Astrocyte of the cerebellum (primary cell): Measurements from ENCODE around the gene TMEM186.

Source experiments
- DNase-seq: peaks from one replicate; pipeline ENCODE4 v3.0.0-alpha.2; 2011; ENCODE audit warnings: low read depth
- H3K4me3 ChIP-seq: 2 replicates; pipeline ENCODE4 v1.5.1; 2011; ENCODE audit warnings: mild to moderate bottlenecking, low read depth, low read length, moderate library complexity
- CTCF ChIP-seq: IDR thresholded peaks from 2 replicates; pipeline ENCODE4 v1.5.1; 2012; ENCODE audit warnings: low read length, low read depth, moderate library complexity, mild to moderate bottlenecking; ENCODE audit errors: missing control alignments
- in situ Hi-C: cut with HindIII; loops from 2 replicates; pipeline ENCODE4 v1.10.0; 2017; ENCODE audit warnings: low sequenced_read_pairs

The TMEM186 gene

DNA sequence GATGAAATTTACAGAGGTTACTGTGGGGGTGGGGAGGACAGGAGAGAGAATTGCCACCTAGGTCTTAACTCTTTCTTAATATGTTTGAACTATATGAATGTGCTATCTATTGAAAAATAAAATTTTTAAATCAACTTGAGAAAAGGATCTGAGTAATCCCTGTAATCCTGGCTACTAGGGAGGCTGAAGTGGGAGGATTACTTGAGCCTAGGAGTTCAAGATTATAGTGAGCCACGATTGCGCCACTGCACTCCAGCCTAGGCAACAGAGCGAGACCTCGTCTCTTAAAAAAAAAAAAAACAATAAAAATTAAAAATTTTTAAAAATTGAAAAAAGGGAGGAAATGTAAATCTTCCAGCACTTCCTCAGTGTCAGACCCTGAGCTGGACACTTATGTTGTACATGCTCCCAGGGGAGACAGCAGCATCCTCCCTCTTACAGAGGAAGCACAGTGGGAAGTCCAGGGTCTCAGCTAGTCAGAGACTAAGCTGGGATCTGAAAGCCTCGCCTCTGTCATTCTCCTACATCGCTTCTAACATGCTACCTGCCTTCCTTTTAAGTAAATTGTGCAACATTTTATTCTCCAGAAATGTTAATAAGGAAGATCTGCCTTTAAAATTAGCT, 22.1 kb upstream of the TMEM186 start:
- in situ Hi-C loops, result loop anchor here (25.0 kb wide), 1 partner anchor 93 kb away; no protein-coding TSS in a partner anchor
- no peak for DNase-seq
- H3K4me3 ChIP-seq, result no peak overlapping the region
- no peak for TF ChIP-seq CTCF

DNA sequence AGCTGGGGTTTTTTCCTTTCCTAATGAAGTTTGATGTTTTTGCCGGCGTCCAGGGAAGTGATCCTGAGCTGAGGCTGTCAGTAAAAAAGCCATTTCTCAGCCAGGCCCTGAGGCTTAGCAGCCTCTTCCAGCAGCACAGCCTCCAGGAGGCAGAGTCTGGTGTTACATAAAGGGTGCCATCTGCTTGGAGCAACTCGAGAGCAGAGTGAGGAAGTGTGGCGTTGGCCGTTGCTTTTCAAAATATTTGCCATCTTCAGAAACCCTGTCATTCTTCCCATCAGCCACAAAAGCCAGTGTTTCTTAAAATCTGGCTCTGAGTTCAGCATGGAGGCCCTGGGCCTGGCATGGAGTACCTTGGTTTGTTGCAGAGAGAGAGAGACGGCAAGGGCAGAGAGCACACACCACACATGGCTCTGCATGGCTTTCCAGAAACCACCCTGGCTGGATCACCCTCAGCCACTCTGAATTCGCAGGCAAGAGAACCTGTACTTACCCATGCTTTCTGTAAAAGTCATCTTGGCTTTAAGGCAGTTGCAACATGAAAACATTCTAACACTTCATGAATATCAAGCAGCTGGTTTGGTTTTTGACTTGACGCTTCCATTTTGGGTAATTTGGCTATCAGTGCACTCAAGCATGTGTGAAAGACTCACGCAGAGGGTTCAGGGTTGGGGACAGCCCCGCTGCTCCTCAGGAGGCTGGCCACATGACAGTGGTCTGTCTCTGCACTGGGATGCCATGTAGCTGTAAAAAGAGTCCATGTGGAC, 21.2 kb upstream of the TMEM186 start:
- no peak overlapping the region for H3K4me3 ChIP-seq
- in situ Hi-C loops, result loop anchor here (25.0 kb wide), 1 partner anchor 94 kb away; no protein-coding TSS in a partner anchor
- TF ChIP-seq CTCF, result no peak
- DNase-seq, result no peak

- no peak for TF ChIP-seq CTCF
- no peak for DNase-seq
- in situ Hi-C loops, result loop anchor here (25.0 kb wide), 1 partner anchor 95 kb away; no protein-coding TSS in a partner anchor
- no peak overlapping the region for H3K4me3 ChIP-seq
These were observed 19.7 kb upstream of the TMEM186 start for GRCh38 chr16:8816967-8817655.

- DNase-seq, result no peak
- in situ Hi-C loops, result loop anchor here (25.0 kb wide), 1 partner anchor 98 kb away; no protein-coding TSS in a partner anchor
- H3K4me3 ChIP-seq, result no peak overlapping the region
- TF ChIP-seq CTCF, result no peak
These were observed 16.8 kb upstream of the TMEM186 start for GRCh38 chr16:8814095-8814806.

DNA sequence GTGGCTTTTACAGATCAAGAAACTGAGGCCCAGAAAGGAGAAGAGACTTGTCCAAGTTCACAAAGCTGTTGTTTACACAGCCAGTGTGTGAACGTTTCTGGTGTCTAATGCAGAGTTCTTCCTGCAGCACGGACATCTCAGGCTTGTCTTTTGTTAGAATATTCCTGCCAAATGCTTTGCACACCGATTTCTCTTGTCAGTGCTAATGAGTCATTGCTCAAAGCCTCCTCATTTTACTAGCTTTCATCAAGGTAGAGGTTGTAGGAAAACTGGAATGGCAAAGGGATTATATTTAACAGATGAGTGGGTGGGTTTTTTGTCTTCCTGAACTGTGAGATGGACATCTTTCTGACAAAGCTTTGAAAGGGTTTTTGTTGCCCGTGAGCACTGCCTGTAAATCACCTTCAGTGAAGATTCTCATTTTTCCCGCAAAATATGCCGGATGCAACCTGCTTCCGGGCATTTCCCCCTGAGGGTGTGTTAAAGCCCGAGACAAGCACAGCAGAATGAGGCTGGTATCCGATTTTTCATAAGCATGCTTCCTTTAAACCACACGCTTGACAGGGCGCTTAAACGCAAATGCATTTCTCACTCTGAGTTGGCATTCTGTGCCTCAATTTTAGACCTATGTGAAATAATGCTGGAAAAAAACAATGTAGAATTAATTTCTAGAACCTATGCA, 14.9 kb upstream of the TMEM186 start:
- TF ChIP-seq CTCF, result no peak
- no peak for DNase-seq
- in situ Hi-C loops, result loop anchor here (25.0 kb wide), 1 partner anchor 100 kb away; no protein-coding TSS in a partner anchor
- H3K4me3 ChIP-seq, result no peak overlapping the region
